Kidney (tissue), 14 donors: ENCODE measurements around the gene LY86. TPM values are rescaled to one million over a fixed set of nuclear protein-coding genes. Genes with fewer than 3 reads are reported as not detected.

Experiments used
- DNase-seq, 5 donors: peaks; one replicate each; pipeline ENCODE4 v3.0.0-alpha.2; 2013 to 2020
- FAIRE-seq: peaks from 2 replicates; lab custom pipeline; 2012; peaks lifted over from hg19 to GRCh38; lab: Jason Lieb, UNC
- H3K27ac ChIP-seq, 2 donors: one replicate each; pipeline ENCODE4 v1.7.0; 2013; ENCODE audit warnings: low read depth in 2 of 2, low read length in 2 of 2, inconsistent platforms in 1 of 2
- H3K27me3 ChIP-seq: one replicate; pipeline ENCODE4 v1.7.1; 2013; ENCODE audit warnings: low read length, inconsistent platforms; ENCODE audit not compliant: control insufficient read depth, insufficient read depth
- H3K36me3 ChIP-seq, 3 donors: one replicate each; pipeline versions ENCODE4 v1.7.0 to v1.7.1; 2013; ENCODE audit warnings: low read length in 3 of 3, control low read depth in 1 of 3, inconsistent platforms in 1 of 3; ENCODE audit not compliant: insufficient read depth in 3 of 3, control insufficient read depth in 2 of 3
- H3K4me1 ChIP-seq, 3 donors: one replicate each; pipeline versions ENCODE4 v1.7.0 to v1.7.1; 2013; ENCODE audit warnings: low read length in 3 of 3, inconsistent platforms in 1 of 3, low read depth in 1 of 3; ENCODE audit not compliant: control insufficient read depth in 2 of 3, insufficient read depth in 2 of 3
- H3K4me3 ChIP-seq, 3 donors: one replicate each; pipeline versions ENCODE4 v1.7.0 to v1.8.1; 2013; ENCODE audit warnings: low read length in 3 of 3, control low read depth in 1 of 3, inconsistent platforms in 1 of 3
- H3K9ac ChIP-seq, 3 donors: one replicate each; pipeline versions ENCODE4 v1.7.0 to v1.7.1; 2013; ENCODE audit warnings: low read length in 3 of 3, control low read depth in 1 of 3, inconsistent platforms in 1 of 3
- H3K9me3 ChIP-seq, 3 donors: one replicate each; pipeline versions ENCODE4 v1.7.0 to v1.7.1; 2013; ENCODE audit warnings: low read length in 3 of 3, control low read depth in 1 of 3, inconsistent platforms in 1 of 3; ENCODE audit not compliant: control insufficient read depth in 2 of 3, insufficient read depth in 1 of 3
- CTCF ChIP-seq: IDR thresholded peaks from 3 replicates; pipeline ENCODE4 v1.5.1; 2012; ENCODE audit warnings: mild to moderate bottlenecking, moderate library complexity, borderline replicate concordance; ENCODE audit not compliant: insufficient read depth; ENCODE audit errors: extremely low read depth
- intact Hi-C: fragments of 100-400 bp; cut with DNase I; formaldehyde crosslinking; loops from one replicate; pipeline ENCODE4 v1.11.1; 2022
- polyA plus RNA-seq: library from polyadenylated mRNA; stranded (reverse); fragments of 350-450 nt; fragmentation: Illumina TruSeq; extraction: RNeasy Lipid Tissue Mini Kit (QIAGEN cat#74804); gene quantifications from one replicate; pipeline ENCODE4 v1.2.3, GENCODE V29; 2014; ENCODE audit warnings: low read depth, low replicate concordance; ENCODE audit not compliant: insufficient read depth
- total RNA-seq: library from RNA; stranded (reverse); fragmentation: NEBNext Ultra II Directional; extraction: Animal tissue kit (Norgen Biotek cat#: 25700); gene quantifications from one replicate; pipeline ENCODE4 v1.2.1, GENCODE V29; 2021
- donor health status: control.
- donor health status: control.
- donor health status: control.
- donor health status: control.
- donor health status: control.
- donor health status: DM: yes; HTN: yes; CAD: no.
- donor health status: Normal renal cell carcinoma (clear cell type).

LY86 gene
- total and polyA plus RNA-seq, 2 donors from 2014 or later = 4.8 to 6.1 TPM

GRCh38 chr6:6543181-6543879 is 45.2 kb upstream of the LY86 start:
- intact Hi-C loops = no loop called here

GRCh38 chr6:6545616-6546317 is 42.8 kb upstream of the LY86 start:
- peaks cover 0 to 7% (median 0%) of the 10 kb centered on the region in 3 donors for H3K4me1 ChIP-seq
- DNase-seq (peak in 1 of 5 donors; percentile 43), FAIRE-seq (no peak)
- H3K27me3 ChIP-seq = no peaks in the 10 kb centered on the region
- peak overlapping the region in 1 of 3 donors; percentile 51 for H3K4me3 ChIP-seq
- intact Hi-C loops = no loop called here
- no peak overlapping the region for H3K27ac ChIP-seq
- TF ChIP-seq CTCF = no peak
- no peaks in the 10 kb centered on the region for H3K36me3 ChIP-seq
- no peaks in the 10 kb centered on the region for H3K9me3 ChIP-seq
- no peak overlapping the region for H3K9ac ChIP-seq

More at GRCh38 chr6:6543181-6543879, 45.2 kb upstream of the LY86 start:
- Histone ChIP-seq H3K4me1 (peaks cover 0 to 7% (median 0%) of the 10 kb centered on the region in 3 donors), H3K4me3 (no peak overlapping the region), H3K27me3 (no peaks in the 10 kb centered on the region), H3K27ac (no peak overlapping the region), H3K9me3 (no peaks in the 10 kb centered on the region), H3K36me3 (no peaks in the 10 kb centered on the region), H3K9ac (no peak overlapping the region)
- no peak for TF ChIP-seq CTCF
- no peak for FAIRE-seq
- DNase-seq = peak in 1 of 5 donors; percentile 62

GRCh38 chr6:6546318-6547109 is 42.0 kb upstream of the LY86 start:
- no peak overlapping the region for H3K27ac ChIP-seq
- H3K9ac ChIP-seq = peak overlapping the region in 1 of 3 donors; percentile 47
- DNase-seq (peak; percentile 61 to 79 (median 71)), FAIRE-seq (no peak)
- no peaks in the 10 kb centered on the region for H3K36me3 ChIP-seq
- H3K4me3 ChIP-seq = peak overlapping the region; percentile 30 to 68 (median 51)
- TF ChIP-seq CTCF = no peak
- H3K4me1 ChIP-seq = peaks cover 0 to 7% (median 0%) of the 10 kb centered on the region in 3 donors
- intact Hi-C loops = no loop called here
- no peaks in the 10 kb centered on the region for H3K9me3 ChIP-seq
- no peaks in the 10 kb centered on the region for H3K27me3 ChIP-seq
